Measurements from ENCODE around the gene DGKI.

The DGKI gene

GRCh38 chr7:137446025-137446424, 400.7 kb downstream of the DGKI start:
- no peak overlapping the region for H2AFZ ChIP-seq (ENCODE audit: low read depth, low read length)
- no peak overlapping the region for H3K23ac ChIP-seq (ENCODE audit: low read length in 2 of 2)
- H3K79me1 ChIP-seq (replicated peaks; ENCODE audit: low read length, poor library complexity, severe bottlenecking), result no peaks in the 10 kb centered on the region
- no peak overlapping the region for H3K4me2 ChIP-seq (ENCODE audit: low read length, poor library complexity, severe bottlenecking)
- H2BK12ac ChIP-seq (ENCODE audit: low read length in 2 of 2), result no peak overlapping the region
- H2AK5ac ChIP-seq (ENCODE audit: low read length, severe bottlenecking), result no peak overlapping the region
- no peaks in the 10 kb centered on the region for H3K36me3 ChIP-seq (ENCODE audit: control insufficient read depth in 1 of 2, insufficient read depth in 2 of 2, low read depth in 1 of 2, low read length in 2 of 2)
- H3K14ac ChIP-seq (ENCODE audit: low read length in 2 of 2), result no peak overlapping the region
- no peak overlapping the region for H3K27ac ChIP-seq (ENCODE audit: low read length, poor library complexity, severe bottlenecking)
- 92% methylated on average over 3 of the region's 3 CpGs for WGBS
- no peak overlapping the region for H2BK15ac ChIP-seq (ENCODE audit: low read depth, poor library complexity, severe bottlenecking)
- H3K4me3 ChIP-seq (ENCODE audit: insufficient read depth in 1 of 2, low read depth in 1 of 2, low read length in 2 of 2), result no peak overlapping the region
- peaks cover 4% of the 10 kb centered on the region for H3K9me3 ChIP-seq (ENCODE audit: control insufficient read depth, low read length)
- no peak overlapping the region for H3K4ac ChIP-seq (ENCODE audit: low read depth in 1 of 2, low read length in 2 of 2)
- H3K4me1 ChIP-seq (ENCODE audit: control insufficient read depth, insufficient read depth, low read depth, low read length), result no peaks in the 10 kb centered on the region
- H3K18ac ChIP-seq (ENCODE audit: low read depth in 1 of 2, low read length in 2 of 2), result no peak overlapping the region
- H4K8ac ChIP-seq (ENCODE audit: low read length), result no peak overlapping the region
- no peaks in the 10 kb centered on the region for H3K27me3 ChIP-seq (ENCODE audit: control insufficient read depth in 1 of 2, insufficient read depth in 1 of 2, low read length in 2 of 2)
- no peak for DNase-seq
- no peak overlapping the region for H2BK5ac ChIP-seq (ENCODE audit: low read depth, low read length, poor library complexity, severe bottlenecking)
- no peak overlapping the region for H2BK120ac ChIP-seq (ENCODE audit: low read depth, low read length)
- H3K9ac ChIP-seq (ENCODE audit: low read length), result no peak overlapping the region
- no peak overlapping the region for H4K91ac ChIP-seq (ENCODE audit: low read length)

GRCh38 chr7:137445268-137445667, 401.5 kb downstream of the DGKI start:
- H2AFZ ChIP-seq (ENCODE audit: low read depth, low read length), result no peak overlapping the region
- H2BK120ac ChIP-seq (ENCODE audit: low read depth, low read length), result no peak overlapping the region
- H3K4me3 ChIP-seq (ENCODE audit: insufficient read depth in 1 of 2, low read depth in 1 of 2, low read length in 2 of 2), result no peak overlapping the region
- H3K9me3 ChIP-seq (ENCODE audit: control insufficient read depth, low read length), result peaks cover 4% of the 10 kb centered on the region
- H3K14ac ChIP-seq (ENCODE audit: low read length in 2 of 2), result no peak overlapping the region
- H3K18ac ChIP-seq (ENCODE audit: low read depth in 1 of 2, low read length in 2 of 2), result no peak overlapping the region
- no peak overlapping the region for H3K23ac ChIP-seq (ENCODE audit: low read length in 2 of 2)
- H3K36me3 ChIP-seq (ENCODE audit: control insufficient read depth in 1 of 2, insufficient read depth in 2 of 2, low read depth in 1 of 2, low read length in 2 of 2), result no peaks in the 10 kb centered on the region
- H3K4me2 ChIP-seq (ENCODE audit: low read length, poor library complexity, severe bottlenecking), result no peak overlapping the region
- H2AK5ac ChIP-seq (ENCODE audit: low read length, severe bottlenecking), result no peak overlapping the region
- H3K27me3 ChIP-seq (ENCODE audit: control insufficient read depth in 1 of 2, insufficient read depth in 1 of 2, low read length in 2 of 2), result no peaks in the 10 kb centered on the region
- no peak overlapping the region for H4K8ac ChIP-seq (ENCODE audit: low read length)
- no peak overlapping the region for H2BK12ac ChIP-seq (ENCODE audit: low read length in 2 of 2)
- no peak overlapping the region for H3K4ac ChIP-seq (ENCODE audit: low read depth in 1 of 2, low read length in 2 of 2)
- no peak overlapping the region for H2BK5ac ChIP-seq (ENCODE audit: low read depth, low read length, poor library complexity, severe bottlenecking)
- no peaks in the 10 kb centered on the region for H3K79me1 ChIP-seq (replicated peaks; ENCODE audit: low read length, poor library complexity, severe bottlenecking)
- no CpG with 5 or more reads among the region's 1 CpG for WGBS
- H4K91ac ChIP-seq (ENCODE audit: low read length), result no peak overlapping the region
- H3K9ac ChIP-seq (ENCODE audit: low read length), result no peak overlapping the region
- no peak overlapping the region for H3K27ac ChIP-seq (ENCODE audit: low read length, poor library complexity, severe bottlenecking)
- H3K4me1 ChIP-seq (ENCODE audit: control insufficient read depth, insufficient read depth, low read depth, low read length), result no peaks in the 10 kb centered on the region
- H2BK15ac ChIP-seq (ENCODE audit: low read depth, poor library complexity, severe bottlenecking), result no peak overlapping the region
- DNase-seq, result no peak

GRCh38 chr7:137443616-137444015, 403.2 kb downstream of the DGKI start:
- Histone ChIP-seq H2AFZ (ENCODE audit: low read depth, low read length) (no peak overlapping the region), H3K27ac (ENCODE audit: low read length, poor library complexity, severe bottlenecking) (no peak overlapping the region), H4K91ac (ENCODE audit: low read length) (no peak overlapping the region), H3K4me2 (ENCODE audit: low read length, poor library complexity, severe bottlenecking) (no peak overlapping the region), H2AK5ac (ENCODE audit: low read length, severe bottlenecking) (no peak overlapping the region), H2BK15ac (ENCODE audit: low read depth, poor library complexity, severe bottlenecking) (no peak overlapping the region), H3K4me3 (ENCODE audit: insufficient read depth in 1 of 2, low read depth in 1 of 2, low read length in 2 of 2) (no peak overlapping the region), H3K4ac (ENCODE audit: low read depth in 1 of 2, low read length in 2 of 2) (no peak overlapping the region), H3K36me3 (ENCODE audit: control insufficient read depth in 1 of 2, insufficient read depth in 2 of 2, low read depth in 1 of 2, low read length in 2 of 2) (no peaks in the 10 kb centered on the region), H2BK12ac (ENCODE audit: low read length in 2 of 2) (no peak overlapping the region), H2BK5ac (ENCODE audit: low read depth, low read length, poor library complexity, severe bottlenecking) (no peak overlapping the region), H2BK120ac (ENCODE audit: low read depth, low read length) (no peak overlapping the region), H3K27me3 (ENCODE audit: control insufficient read depth in 1 of 2, insufficient read depth in 1 of 2, low read length in 2 of 2) (no peaks in the 10 kb centered on the region), H3K79me1 (replicated peaks; ENCODE audit: low read length, poor library complexity, severe bottlenecking) (no peaks in the 10 kb centered on the region), H4K8ac (ENCODE audit: low read length) (no peak overlapping the region), H3K18ac (ENCODE audit: low read depth in 1 of 2, low read length in 2 of 2) (no peak overlapping the region), H3K4me1 (ENCODE audit: control insufficient read depth, insufficient read depth, low read depth, low read length) (no peaks in the 10 kb centered on the region), H3K14ac (ENCODE audit: low read length in 2 of 2) (no peak overlapping the region), H3K9me3 (ENCODE audit: control insufficient read depth, low read length) (peaks cover 4% of the 10 kb centered on the region), H3K9ac (ENCODE audit: low read length) (no peak overlapping the region), H3K23ac (ENCODE audit: low read length in 2 of 2) (no peak overlapping the region)
- DNase-seq, result peak; percentile 58
- no CpG with 5 or more reads among the region's 2 CpGs for WGBS

GRCh38 chr7:137441451-137441850, 405.3 kb downstream of the DGKI start:
- Histone ChIP-seq H3K79me1 (replicated peaks; ENCODE audit: low read length, poor library complexity, severe bottlenecking) (no peaks in the 10 kb centered on the region), H3K14ac (ENCODE audit: low read length in 2 of 2) (no peak overlapping the region), H3K9me3 (ENCODE audit: control insufficient read depth, low read length) (peaks cover 4% of the 10 kb centered on the region), H3K4me2 (ENCODE audit: low read length, poor library complexity, severe bottlenecking) (no peak overlapping the region), H3K4me3 (ENCODE audit: insufficient read depth in 1 of 2, low read depth in 1 of 2, low read length in 2 of 2) (no peak overlapping the region), H3K36me3 (ENCODE audit: control insufficient read depth in 1 of 2, insufficient read depth in 2 of 2, low read depth in 1 of 2, low read length in 2 of 2) (no peaks in the 10 kb centered on the region), H2BK5ac (ENCODE audit: low read depth, low read length, poor library complexity, severe bottlenecking) (no peak overlapping the region), H3K4me1 (ENCODE audit: control insufficient read depth, insufficient read depth, low read depth, low read length) (no peaks in the 10 kb centered on the region), H3K27me3 (ENCODE audit: control insufficient read depth in 1 of 2, insufficient read depth in 1 of 2, low read length in 2 of 2) (no peaks in the 10 kb centered on the region), H2BK12ac (ENCODE audit: low read length in 2 of 2) (no peak overlapping the region), H4K91ac (ENCODE audit: low read length) (no peak overlapping the region), H4K8ac (ENCODE audit: low read length) (no peak overlapping the region), H2BK120ac (ENCODE audit: low read depth, low read length) (no peak overlapping the region), H3K9ac (ENCODE audit: low read length) (no peak overlapping the region), H3K23ac (ENCODE audit: low read length in 2 of 2) (no peak overlapping the region), H3K4ac (ENCODE audit: low read depth in 1 of 2, low read length in 2 of 2) (no peak overlapping the region), H2AFZ (ENCODE audit: low read depth, low read length) (no peak overlapping the region), H2AK5ac (ENCODE audit: low read length, severe bottlenecking) (no peak overlapping the region), H3K18ac (ENCODE audit: low read depth in 1 of 2, low read length in 2 of 2) (no peak overlapping the region), H2BK15ac (ENCODE audit: low read depth, poor library complexity, severe bottlenecking) (no peak overlapping the region), H3K27ac (ENCODE audit: low read length, poor library complexity, severe bottlenecking) (no peak overlapping the region)
- 100% methylated on average over 1 of the region's 3 CpGs for WGBS
- no peak for DNase-seq
